Measurements from ENCODE around the gene U2AF2. TPM values are rescaled to one million over a fixed set of nuclear protein-coding genes. Genes with fewer than 3 reads are reported as not detected.

Gene U2AF2
- total RNA-seq, 4 donors from 2014 or later: 68.4 to 115 (median 85.7) TPM

DNA sequence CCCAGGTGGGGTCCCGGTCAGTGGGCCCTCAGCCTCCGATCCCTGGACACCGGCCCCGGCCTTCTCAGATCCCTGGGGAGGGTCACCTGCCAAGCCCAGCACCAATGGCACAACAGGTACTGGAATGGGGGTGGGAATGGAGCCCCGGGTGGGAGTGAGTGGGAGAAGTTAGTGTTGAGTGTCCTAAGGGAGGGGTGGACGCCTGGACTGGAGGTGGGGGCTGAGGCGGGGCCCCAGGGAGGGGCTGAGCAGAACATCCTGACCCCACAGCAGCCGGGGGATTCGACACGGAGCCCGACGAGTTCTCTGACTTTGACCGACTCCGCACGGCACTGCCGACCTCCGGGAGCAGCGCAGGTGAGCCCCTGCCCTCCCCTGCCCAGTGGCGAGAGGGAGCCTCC is 37.8 kb downstream of the U2AF2 start:
- Histone ChIP-seq H3K36me3 (peaks cover 88% of the 10 kb centered on the region in 2 donors), H3K9me3 (no peaks in the 10 kb centered on the region), H3K27ac (no peak overlapping the region), H3K27me3 (no peaks in the 10 kb centered on the region), H3K4me3 (replicated peaks in 1 of 3) (no peak overlapping the region), H3K4me1 (no peaks in the 10 kb centered on the region)
- DNase-seq: no peak
- TF ChIP-seq POLR2A (IDR thresholded peaks at IDR 0.05): no peak
- TF ChIP-seq, protein P1, sequence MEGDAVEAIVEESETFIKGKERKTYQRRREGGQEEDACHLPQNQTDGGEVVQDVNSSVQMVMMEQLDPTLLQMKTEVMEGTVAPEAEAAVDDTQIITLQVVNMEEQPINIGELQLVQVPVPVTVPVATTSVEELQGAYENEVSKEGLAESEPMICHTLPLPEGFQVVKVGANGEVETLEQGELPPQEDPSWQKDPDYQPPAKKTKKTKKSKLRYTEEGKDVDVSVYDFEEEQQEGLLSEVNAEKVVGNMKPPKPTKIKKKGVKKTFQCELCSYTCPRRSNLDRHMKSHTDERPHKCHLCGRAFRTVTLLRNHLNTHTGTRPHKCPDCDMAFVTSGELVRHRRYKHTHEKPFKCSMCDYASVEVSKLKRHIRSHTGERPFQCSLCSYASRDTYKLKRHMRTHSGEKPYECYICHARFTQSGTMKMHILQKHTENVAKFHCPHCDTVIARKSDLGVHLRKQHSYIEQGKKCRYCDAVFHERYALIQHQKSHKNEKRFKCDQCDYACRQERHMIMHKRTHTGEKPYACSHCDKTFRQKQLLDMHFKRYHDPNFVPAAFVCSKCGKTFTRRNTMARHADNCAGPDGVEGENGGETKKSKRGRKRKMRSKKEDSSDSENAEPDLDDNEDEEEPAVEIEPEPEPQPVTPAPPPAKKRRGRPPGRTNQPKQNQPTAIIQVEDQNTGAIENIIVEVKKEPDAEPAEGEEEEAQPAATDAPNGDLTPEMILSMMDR (IDR thresholded peaks at IDR 0.05): no peak
- WGBS, 2 donors: 95 to 97% methylated on average over 15 to 19 of the region's 19 CpGs
- intact Hi-C loops (cut with DNase I): no loop called here

DNA sequence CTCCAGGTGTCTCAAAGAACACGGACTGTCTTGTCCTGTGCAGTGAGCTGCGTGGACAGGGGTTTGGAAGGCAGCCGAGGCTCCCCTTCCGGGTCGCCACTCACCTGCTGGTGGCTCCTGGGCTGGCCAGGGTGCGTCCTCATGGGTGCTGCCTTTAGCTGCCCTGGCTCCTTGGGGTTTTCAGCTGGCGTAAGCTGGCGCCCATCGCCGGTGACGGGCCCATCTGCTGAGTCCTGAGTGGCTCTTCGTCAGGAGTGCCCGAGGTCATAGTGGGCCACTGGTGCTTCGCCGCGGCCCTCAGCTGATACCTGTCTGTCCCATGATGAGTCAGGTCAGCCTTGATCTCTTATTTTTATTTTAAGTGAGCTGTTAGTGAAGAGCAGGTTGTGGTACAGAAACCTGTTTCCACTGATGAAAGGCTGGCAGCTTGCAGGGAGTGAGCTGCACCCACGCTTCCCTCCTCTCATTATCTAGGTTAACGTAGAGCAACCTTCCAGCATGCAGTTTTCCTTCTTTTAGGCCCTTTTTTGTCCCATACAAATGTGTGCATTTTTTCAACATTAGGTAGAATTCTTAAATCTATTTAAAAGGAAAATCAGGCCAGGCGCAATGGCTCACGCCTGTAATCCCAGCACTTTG is 38.6 kb downstream of the U2AF2 start:
- peaks cover 85 to 87% of the 10 kb centered on the region in 2 donors for H3K36me3 ChIP-seq
- intact Hi-C loops (cut with DNase I): no loop called here
- DNase-seq: no peak
- H3K9me3 ChIP-seq: no peaks in the 10 kb centered on the region
- no peak for TF ChIP-seq POLR2A (IDR thresholded peaks at IDR 0.05)
- TF ChIP-seq, protein P1 (IDR thresholded peaks at IDR 0.05): no peak
- H3K27me3 ChIP-seq: no peaks in the 10 kb centered on the region
- no peak overlapping the region for H3K4me3 ChIP-seq (replicated peaks in 1 of 3)
- H3K4me1 ChIP-seq: no peaks in the 10 kb centered on the region
- H3K27ac ChIP-seq: no peak overlapping the region
- WGBS, 2 donors: 97 to 99% methylated on average over 16 to 18 of the region's 20 CpGs

DNA sequence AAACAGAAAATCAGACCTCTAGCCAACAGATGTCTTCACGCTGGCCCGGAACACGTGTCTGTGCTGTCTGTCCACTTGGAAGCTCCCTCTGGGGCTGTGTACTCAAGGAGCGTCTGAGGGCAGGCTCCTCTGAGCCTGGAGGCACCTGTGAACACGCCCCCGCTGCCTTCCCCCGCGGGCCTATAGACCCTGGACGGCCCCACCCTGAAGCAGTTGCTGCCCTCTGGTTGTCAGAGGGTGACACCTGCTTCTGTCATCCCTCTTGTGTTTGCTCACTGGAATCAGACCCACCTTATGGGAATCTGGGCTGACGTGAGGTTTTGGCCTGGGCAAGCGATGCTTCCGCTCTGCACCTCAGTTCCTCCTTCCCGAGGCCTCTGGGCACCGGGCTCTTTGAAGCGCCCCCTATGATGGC is 39.4 kb downstream of the U2AF2 start:
- H3K36me3 ChIP-seq: peaks cover 77 to 79% of the 10 kb centered on the region in 2 donors
- no peak for TF ChIP-seq POLR2A (IDR thresholded peaks at IDR 0.05)
- TF ChIP-seq, protein P1 (IDR thresholded peaks at IDR 0.05): no peak
- no peaks in the 10 kb centered on the region for H3K9me3 ChIP-seq
- no peak overlapping the region for H3K27ac ChIP-seq
- H3K27me3 ChIP-seq: no peaks in the 10 kb centered on the region
- H3K4me1 ChIP-seq: no peaks in the 10 kb centered on the region
- WGBS, 2 donors: 85 to 89% methylated on average over 9 to 15 of the region's 15 CpGs
- no peak overlapping the region for H3K4me3 ChIP-seq (replicated peaks in 1 of 3)
- DNase-seq: no peak
- intact Hi-C loops (cut with DNase I): no loop called here

DNA sequence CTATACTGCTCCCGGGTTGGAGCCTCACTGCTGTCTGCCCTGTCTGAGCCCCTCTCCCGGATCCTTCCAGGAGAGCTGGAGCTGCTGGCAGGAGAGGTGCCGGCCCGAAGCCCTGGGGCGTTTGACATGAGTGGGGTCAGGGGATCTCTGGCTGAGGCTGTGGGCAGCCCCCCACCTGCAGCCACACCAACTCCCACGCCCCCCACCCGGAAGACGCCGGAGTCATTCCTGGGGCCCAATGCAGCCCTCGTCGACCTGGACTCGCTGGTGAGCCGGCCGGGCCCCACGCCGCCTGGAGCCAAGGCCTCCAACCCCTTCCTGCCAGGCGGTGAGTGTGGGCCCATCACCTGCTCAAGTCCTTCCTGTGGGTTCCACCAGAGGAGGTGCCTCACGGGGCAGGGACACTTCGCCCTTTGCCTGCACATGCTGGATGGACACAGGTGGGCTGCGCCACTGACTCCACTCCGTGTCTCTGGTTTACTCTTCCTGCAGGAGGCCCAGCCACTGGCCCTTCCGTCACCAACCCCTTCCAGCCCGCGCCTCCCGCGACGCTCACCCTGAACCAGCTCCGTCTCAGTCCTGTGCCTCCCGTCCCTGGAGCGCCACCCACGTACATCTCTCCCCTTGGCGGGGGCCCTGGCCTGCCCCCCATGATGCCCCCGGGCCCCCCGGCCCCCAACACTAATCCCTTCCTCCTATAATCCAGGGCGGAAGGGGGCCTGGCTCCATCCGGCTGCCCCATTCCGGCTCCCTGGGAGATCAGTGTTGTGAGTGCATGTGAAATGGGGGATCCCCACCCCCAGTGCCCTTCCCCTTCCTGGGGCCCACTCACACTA is 40.0 kb downstream of the U2AF2 start:
- no peaks in the 10 kb centered on the region for H3K27me3 ChIP-seq
- H3K36me3 ChIP-seq: peaks cover 71 to 73% of the 10 kb centered on the region in 2 donors
- no peak overlapping the region for H3K27ac ChIP-seq
- intact Hi-C loops (cut with DNase I): no loop called here
- H3K9me3 ChIP-seq: no peaks in the 10 kb centered on the region
- DNase-seq: no peak
- TF ChIP-seq, protein P1 (IDR thresholded peaks at IDR 0.05): no peak
- TF ChIP-seq POLR2A (IDR thresholded peaks at IDR 0.05): no peak
- H3K4me1 ChIP-seq: no peaks in the 10 kb centered on the region
- H3K4me3 ChIP-seq (replicated peaks in 1 of 3): no peak overlapping the region
- 94 to 97% methylated on average over 22 to 23 of the region's 37 CpGs for WGBS, 2 donors
